Daoy (cell line): Measurements from ENCODE around the gene RGCC. TPM values are rescaled to one million over a fixed set of nuclear protein-coding genes. Genes with fewer than 3 reads are reported as not detected.
A peak's percentile ranks its signal among the peaks of the same experiment; 100 is the strongest.
"Not testable (repeated sequence)": the region's sequence is repeated elsewhere in the genome, so short reads cannot be mapped to it uniquely, and the experiment has no call there.

Source experiments
- DNase-seq: peaks from one replicate; pipeline ENCODE4 v3.0.0-alpha.2; 2015; ENCODE audit warnings: low read depth
- total RNA-seq: library from RNA; depleted of rRNA; stranded (reverse); fragments of >200 nt; shearing (Covaris generic); gene quantifications from 2 replicates; pipeline ENCODE4 v1.2.3, GENCODE V29; 2014

Gene RGCC
- total RNA-seq, 1 experiment from 2014 or later: 7.8 TPM

DNA sequence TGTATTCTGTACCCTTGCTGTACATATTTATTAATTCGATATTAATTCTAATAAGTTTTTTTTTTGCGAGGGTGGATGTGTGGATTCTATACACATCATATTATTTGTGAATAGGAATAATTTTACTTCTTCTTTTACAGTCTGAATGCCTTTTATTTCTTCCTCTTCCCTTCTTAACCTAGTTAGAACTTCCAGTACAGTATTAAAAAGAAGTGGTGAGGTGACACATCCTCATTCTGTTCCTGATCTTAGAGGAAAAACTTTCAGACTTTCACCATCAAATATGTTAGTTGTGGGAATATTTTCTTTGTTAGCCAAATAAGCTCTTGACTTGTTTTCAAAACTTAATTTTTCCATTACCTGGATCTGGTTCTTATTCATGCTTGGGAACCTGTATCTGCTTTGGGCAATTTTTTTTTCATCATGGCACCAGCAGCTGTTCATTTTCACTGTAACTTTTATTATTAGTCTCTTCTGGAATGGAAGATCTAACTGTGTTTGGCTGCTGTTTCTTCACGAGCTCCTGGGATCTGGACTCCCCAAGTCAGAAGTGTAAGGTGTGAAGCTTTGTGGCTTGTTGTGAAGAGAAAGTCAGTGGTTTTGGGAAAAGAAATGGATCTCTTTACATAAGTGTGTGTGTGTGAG lies 33.1 kb downstream of the RGCC start:
- DNase-seq: no peak

DNA sequence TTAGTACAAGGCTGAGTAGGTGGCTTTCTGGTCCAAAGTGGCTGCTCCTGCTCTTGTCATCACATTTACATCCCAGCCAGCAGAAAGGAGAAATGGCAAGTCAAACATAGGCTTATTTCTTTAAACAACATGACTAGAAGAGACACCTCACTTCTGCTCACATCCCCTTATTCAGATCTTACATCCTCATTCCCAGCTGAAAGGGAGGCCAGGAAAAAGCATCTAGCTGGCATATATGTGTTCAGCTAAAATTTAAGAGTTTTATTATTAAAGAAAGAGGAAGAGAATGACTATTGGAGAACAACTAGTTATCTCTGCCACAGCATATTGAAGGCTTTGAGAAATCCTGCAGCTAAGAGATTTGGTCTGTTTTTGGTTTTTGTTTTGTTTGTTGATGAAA lies 34.1 kb downstream of the RGCC start:
- DNase-seq: no peak

DNA sequence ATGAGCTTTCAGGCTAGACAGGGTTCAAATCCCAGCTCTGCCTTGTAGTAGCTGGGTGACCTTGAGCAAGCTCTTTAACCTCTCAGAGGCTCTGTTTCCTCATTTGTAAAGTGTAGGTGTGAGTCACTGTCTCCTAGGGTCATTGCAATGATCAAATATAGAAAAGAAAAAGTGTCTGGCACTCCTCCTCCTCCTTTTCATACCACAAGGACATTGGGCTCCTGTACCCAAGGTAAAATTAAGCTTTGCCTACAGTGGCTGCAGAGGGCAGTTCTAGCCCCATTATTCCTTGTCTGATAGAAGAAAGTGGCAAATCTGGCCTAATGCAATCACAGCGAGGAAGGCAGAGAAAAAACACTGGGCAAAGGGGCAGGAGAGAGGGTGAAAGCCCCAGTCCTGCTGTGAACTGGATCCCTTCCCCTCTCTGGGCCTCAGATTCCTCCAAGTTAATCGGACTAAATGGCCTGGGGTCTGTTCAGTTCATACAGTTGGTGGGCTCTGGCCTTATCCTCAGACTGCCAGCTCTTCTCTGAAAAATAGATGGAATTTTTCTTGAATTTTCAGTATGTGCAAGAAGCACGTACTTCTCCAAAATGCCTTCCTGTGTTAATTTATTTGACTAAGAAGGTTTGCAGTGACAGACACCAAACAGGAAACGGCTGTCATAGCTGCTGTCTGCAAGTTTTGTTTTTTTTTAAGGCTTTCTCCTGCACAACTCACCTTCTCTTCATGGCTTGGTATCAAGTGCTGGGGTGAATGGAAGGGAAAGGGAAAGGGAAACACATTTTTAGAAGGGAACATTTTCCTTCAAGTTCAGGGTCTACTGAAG lies 35.3 kb downstream of the RGCC start:
- no peak for DNase-seq

DNA sequence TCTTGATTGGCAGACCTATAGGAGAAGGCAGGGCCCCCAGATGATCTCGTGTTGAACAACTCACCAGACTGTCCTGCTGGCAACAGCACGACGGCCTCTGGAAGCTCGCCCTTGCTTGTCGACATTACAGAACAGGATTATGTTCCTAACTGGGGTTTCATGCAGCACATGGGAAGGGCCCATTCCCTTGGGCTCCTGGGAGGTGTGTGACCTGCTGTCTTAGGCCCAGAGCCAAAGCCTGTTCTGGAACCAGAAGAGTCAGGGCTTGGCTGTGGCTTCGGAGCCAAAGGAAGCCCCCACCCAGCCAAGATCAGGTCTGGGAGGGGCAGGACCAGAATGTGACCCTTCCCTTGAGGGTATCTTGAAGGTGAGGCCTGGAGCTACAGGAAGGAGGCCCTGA lies 36.9 kb downstream of the RGCC start:
- no peak for DNase-seq

DNA sequence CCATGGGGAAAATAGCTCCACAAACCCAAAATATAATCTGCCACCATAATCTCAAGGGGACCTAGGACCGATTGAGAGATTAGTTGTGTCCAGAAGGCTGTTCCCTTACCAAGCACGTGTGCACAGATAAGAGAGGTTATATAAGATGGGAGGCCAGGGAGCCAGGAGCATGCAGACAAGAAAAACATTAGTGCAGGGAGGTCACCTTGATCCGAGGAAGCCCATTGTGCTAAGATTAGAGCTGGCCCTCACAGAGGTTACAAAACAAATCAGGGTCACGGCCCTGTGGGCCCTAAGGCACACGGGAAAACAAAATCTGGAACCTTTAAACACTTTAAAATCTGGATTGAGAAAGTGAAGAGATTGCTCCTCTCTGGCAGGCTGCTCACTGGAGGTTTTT lies 37.7 kb downstream of the RGCC start:
- no peak for DNase-seq

DNA sequence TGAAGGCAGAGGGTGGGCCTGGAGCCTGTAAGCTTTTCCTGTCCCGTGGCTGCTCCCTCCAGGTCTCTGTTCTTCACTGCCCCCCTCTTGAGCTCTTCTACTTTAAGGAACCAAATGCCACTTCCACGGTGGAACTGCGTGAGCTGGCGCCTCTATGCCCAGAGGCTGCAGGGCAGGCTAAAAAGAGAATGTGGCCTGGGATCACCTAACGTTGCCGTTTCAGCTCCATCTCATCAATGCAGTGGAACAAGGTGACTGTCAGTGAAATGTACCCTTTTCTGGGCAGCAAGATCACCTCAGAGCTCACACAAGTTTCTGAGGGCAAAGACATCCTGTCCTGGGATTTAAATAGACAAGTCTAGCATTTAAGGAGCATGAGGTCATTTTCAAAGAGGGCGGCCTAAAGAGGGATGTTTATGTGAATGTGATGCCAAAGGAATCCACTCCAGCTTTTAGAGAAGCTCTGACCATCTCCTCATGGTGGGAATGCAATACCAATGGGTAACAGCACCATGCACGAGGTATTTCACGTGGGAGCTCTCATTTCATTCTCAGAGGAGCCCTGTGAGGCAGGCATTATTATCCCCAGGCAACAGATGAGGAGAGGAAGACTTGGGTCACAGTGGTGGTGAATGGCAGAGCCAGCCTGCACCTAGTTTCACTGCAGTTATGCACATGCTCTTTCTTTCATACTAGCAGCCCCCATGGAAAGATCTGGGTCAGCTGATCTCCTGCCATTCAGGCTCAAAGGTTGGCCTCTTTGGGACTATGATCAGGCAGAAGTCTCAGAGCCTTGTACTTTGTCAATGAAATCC lies 39.3 kb downstream of the RGCC start:
- DNase-seq: peak; percentile 11

DNA sequence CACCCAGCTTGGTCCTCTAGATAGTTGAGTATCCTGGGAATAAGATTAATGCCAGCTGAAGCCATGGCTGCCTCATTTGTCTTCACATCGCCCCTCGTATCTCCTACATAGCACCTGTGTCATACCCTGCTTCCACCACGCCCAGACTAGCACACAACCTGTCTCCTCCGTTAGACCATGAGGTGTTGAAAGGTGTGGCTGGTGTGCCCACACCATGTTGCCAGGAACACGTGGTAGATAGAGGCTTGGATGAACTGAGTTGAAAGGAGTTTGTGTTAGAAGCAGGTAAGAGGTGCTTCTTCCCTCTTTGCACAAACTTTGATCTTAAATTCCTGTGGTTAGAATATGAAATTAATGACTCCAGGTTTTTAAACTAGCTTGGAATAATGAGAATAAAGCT lies 40.1 kb downstream of the RGCC start:
- DNase-seq: no peak

DNA sequence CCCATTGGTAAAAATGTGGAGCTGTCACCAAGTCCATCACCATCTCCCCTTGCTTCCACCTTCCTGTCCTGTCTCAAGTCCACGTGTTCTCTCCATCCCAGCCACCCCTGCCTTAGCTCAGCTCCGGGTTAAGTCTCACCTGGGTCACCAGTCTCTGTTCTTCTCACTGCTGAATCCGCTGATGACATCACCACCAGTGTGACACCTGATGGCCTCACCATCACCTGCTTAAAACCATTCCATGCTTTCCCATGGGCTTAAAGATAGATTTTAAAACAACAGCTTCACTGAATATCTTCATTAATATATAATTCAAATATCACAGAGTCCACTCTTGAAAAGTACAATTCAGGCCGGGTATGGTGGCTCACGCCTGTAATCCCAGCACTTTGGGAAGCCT lies 42.1 kb downstream of the RGCC start:
- DNase-seq: no peak

DNA sequence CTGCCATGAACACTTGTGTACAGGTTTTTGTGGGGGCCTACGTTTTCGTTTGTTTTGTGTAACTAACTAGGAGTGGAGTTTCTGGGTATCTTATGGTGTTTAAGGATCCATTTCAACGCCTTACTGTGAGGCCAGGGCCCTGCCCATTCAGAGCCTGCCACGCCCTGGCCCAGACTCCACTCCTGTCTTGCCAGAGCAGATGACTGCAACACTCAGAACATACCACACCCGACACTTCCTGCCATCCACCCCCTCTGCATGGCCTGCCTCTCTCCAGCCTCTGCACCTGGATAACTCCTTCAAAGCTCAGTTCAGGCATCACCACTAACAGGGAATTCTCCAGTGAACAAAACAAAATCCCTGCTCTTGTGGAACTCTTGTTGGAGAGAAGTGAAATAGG lies 43.2 kb downstream of the RGCC start:
- DNase-seq: peak; percentile 19

DNA sequence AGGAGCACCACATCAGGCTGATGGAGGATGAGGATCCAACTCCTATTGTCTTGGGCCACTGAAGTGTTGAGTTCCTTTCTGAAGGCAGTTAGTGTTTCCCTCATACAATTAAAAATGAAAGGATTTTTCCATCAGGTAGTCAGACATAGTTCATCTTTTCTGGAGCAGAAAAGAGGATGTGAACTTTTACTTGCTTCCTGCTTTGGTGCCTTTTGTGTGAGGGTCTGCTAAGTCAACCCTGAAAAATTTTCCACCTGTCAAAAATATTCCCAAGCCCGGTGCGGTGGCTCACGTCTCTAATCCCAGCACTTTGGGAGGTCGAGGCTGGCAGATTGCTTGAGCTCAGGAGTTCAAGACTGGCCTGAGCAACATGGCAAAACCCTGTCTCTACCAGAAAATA lies 43.9 kb downstream of the RGCC start:
- DNase-seq: no peak

DNA sequence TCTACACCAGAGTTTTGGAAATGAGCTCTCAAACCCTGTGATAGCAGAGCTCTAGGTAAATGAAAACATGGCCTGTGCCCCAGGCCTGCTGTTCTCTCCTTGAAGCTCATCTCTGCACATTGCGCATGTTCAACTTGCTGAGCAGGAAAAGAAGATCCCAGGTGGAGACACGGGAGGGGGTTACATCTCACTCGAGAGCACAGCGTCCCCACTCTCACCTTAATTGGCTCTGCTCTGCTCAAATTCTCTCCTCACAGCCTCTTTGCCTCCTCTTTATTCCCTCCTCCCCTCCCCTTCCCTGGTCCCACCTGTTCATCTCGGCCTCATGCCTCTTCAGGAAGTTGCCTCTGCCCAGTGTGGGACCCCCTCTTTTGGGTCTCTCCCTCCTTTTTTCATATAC lies 44.7 kb downstream of the RGCC start:
- no peak for DNase-seq

DNA sequence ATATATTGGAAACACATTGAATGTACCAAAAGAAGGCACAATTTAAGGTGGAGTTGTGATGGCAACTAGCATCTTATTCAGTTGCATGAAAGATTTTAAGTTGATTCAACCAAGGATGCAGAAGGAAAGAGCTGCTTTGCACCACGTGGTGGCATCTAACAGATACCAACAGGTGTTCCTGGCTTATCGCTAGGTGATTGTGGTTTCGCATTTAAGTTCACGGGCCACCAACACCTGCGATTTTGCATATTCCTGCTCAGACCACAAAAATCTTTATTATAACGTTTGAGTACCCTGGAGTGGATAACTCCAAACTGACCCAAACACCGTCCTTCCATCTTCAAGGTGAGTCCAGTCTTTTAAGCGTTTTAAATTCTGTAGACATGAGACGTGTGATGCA lies 45.3 kb downstream of the RGCC start:
- DNase-seq: no peak

DNA sequence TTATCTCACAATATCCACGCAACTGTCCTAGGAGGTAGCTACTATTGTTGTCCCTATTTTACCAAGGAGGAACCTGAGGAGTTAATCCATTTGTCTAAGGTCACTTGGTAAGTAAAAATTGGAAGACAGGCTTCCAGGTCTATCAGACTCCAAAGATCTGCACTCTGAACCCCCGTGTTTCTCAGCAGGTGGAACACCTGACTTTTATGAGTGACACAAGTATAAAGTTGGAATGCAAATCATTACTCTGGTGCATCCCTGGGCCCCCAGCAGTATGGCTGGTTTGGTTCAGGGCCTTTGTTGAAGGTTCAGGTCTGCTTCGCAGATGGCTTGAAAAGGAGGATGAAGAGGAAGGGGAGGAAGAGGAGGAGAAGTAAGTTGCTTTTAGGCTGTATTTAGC lies 46.0 kb downstream of the RGCC start:
- DNase-seq: no peak

DNA sequence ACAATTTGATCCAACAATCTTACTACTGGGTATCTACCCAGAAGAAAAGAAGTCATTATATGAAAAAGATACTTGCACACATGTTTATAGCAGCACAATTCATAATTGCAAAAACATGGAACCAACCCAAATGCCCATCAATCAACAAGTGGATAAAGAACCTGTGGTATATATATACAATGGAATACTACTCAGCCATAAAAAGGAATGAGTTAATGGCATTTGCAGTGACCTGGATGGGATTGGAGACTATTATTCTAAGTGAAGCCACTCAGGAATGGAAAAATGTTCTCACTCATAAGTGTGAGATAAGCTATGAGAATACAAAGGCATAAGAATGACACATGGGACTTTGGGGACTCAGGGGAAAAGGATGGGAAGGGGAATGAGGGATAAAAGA lies 47.3 kb downstream of the RGCC start:
- DNase-seq: not testable (repeated sequence)

DNA sequence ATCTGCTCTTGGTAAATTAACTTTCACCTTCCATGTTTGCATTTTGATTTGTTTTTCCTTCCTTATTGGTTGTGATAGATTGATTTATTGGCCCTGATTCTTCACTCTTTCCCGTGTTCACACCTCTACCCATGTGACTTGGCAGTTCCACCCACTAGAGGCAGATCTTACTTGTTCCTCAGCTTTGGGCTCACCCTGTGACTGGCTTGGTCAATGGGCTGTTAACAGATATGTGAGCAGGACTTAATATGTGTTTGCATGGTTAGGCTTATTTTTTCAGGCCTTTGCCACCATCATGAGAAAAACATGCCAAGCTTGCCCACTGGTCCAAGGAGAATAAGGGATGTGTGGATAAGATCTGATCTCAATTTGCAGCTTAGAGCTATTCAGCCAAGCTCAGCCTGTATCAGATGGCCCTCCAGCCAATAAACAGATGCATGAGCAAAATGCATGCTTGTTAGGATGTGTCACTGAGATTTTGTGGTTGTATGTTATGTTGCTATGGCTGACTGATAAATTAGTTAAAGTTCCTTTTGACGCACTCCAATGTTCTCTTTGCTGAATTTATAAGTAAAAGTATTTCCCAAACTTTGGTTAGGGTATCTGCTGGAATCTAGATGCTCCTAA lies 48.0 kb downstream of the RGCC start:
- DNase-seq: peak; percentile 49

DNA sequence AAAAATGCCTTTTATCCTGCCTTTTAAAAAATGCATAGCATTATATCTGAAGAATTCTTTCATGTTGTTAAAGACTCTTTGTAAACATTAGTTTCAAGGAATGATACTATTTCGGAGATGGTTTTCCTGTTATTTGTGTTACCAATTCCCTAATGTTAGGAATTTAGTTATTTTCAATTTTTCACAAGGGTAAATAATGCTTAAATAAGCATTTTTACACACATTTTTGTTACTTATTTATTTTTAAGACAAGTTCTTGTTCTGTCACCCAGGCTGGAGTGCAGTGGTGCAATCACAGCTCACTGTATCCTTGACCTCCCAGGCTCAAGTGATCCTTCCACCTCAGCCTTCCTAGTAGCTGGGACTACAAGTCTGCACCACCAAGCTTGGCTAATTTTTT lies 49.0 kb downstream of the RGCC start:
- no peak for DNase-seq

DNA sequence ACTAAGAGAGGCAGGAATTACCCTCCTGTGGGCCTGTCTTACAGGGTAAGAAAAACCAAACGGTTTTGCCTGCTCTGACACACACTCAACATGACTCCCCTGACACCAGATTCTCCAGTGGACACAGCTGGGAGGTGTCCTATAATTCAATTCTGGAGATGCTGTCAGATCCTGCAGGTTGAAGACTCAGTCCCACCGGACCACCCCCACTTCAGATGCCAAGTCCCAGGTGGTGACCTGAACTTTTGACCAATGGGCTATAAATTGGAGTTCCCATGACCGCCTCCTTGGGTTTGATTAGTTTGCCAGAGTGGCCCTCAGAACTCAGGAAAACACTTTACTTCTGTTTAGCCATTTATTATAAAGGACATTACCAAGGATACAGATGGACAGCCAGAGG lies 52.6 kb downstream of the RGCC start:
- no peak for DNase-seq

DNA sequence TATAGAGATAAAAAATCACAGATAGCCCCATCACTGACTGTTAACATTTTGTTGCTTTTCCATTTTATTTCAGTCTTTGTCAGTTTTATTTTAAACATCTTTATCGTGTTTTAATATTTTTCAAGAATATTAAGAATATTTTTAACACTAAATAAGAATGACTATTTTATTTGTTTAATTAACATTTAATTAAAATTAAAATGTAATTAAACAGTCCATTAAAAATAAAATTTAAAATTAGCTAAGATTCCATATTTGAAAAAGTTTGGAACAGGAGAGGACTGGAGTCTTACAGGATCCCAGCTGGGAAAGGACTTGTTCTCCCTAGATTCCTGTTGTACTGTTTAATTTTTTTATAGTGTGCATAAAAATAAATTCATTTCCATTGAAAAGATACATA lies 54.5 kb downstream of the RGCC start:
- DNase-seq: no peak

DNA sequence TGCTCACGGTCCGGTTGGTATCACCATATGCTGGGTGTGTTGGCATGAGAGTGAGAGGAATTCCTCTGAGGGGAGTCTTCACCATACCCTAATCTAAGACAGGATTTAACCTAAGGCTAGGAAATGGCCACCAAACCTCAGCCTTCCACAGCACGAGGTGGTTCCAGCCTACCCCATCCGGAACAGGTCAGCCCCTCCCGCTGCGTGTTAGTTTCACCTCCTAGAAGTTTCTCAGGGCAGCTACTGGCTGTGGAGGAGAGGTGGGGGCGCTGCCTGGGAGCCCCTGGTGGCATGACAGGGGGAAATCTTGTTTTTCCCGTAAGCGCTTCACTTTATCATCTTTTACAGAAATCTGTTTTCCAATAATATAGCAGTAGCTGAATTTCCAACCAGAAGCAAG lies 55.1 kb downstream of the RGCC start:
- no peak for DNase-seq

DNA sequence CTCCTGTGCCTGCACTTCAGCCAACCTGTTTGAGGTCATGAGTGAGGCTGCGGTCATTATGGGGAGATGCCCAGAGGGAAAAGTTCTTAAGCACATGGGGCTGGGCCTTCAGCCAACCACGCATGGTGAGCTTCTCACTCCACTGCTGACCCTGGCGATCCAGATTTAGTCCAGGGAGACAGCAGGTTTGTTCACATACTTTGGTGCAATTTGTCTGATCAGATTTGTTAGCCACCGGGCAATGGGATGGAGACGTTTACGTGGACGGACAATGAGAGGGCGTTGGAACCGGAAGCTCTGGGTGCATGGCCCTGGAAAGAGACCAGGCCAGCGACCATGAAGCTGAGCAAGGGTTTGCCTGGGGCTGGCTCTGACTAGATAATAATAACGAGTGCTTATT lies 56.2 kb downstream of the RGCC start:
- DNase-seq: no peak

DNA sequence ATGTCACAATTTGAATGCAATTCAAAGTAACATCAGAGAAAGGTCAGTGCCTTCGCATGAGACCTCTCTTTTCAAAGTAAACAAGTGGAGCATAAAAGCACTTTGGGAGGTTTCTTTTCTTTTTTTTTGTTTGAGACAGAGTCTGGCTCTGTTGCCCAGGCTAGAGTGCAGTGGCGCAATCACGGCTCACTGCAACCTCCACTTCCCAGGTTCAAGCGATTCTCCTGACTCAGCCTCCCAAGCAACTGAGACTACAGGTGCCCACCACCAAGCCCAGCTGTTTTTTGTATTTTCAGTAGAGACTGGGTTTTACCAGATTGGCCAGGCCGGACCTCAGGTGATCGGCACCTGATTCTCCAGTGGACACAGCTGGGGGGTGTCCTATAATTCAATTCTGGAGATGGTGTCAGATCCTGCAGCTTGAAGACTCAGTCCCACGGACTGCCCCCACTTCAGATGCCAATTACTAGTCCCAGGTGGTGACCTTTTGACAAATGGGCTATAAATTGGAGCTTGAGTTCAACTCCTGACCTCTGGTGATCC lies 57.6 kb downstream of the RGCC start:
- no peak for DNase-seq
